Skeletal muscle tissue (tissue), 4 donors: ENCODE results near the gene TNFRSF1A. TPM values are rescaled to one million over a fixed set of nuclear protein-coding genes. Genes with fewer than 3 reads are reported as not detected.
A peak's percentile ranks its signal among the peaks of the same experiment; 100 is the strongest.

ENCODE experiments used
- H3K27ac ChIP-seq: one replicate; pipeline ENCODE4 v1.7.0; 2013; ENCODE audit warnings: mild to moderate bottlenecking, low read depth, low read length, inconsistent platforms
- H3K27me3 ChIP-seq, 3 donors: one replicate each; pipeline ENCODE4 v1.7.0; 2013; ENCODE audit warnings: low read length in 3 of 3; ENCODE audit not compliant: control insufficient read depth in 3 of 3, insufficient read depth in 3 of 3
- H3K36me3 ChIP-seq, 3 donors: one replicate each; pipeline ENCODE4 v1.7.0; 2013; ENCODE audit warnings: low read length in 3 of 3; ENCODE audit not compliant: control insufficient read depth in 3 of 3, insufficient read depth in 3 of 3
- H3K4me1 ChIP-seq, 3 donors: one replicate each; pipeline ENCODE4 v1.7.0; 2013; ENCODE audit warnings: low read length in 3 of 3, mild to moderate bottlenecking in 3 of 3; ENCODE audit not compliant: control insufficient read depth in 3 of 3, insufficient read depth in 3 of 3
- H3K4me3 ChIP-seq, 3 donors: one replicate each; pipeline ENCODE4 v1.7.0; 2013; ENCODE audit warnings: low read length in 3 of 3
- H3K9ac ChIP-seq, 3 donors: one replicate each; pipeline ENCODE4 v1.7.0; 2013; ENCODE audit warnings: low read length in 3 of 3, mild to moderate bottlenecking in 3 of 3, moderate library complexity in 2 of 3, low read depth in 1 of 3
- H3K9me3 ChIP-seq, 3 donors: one replicate each; pipeline ENCODE4 v1.7.0; 2013; ENCODE audit warnings: low read length in 3 of 3; ENCODE audit not compliant: control insufficient read depth in 3 of 3
- total RNA-seq: library from RNA; depleted of rRNA; stranded (reverse); fragments of >200 nt; gene quantifications from one replicate; pipeline ENCODE4 v1.2.3, GENCODE V29; 2014
- donor health status: Osteomylitis.

The TNFRSF1A gene
- total RNA-seq, 1 donor from 2014 or later: 47.5 TPM

- Histone ChIP-seq H3K36me3 (no peaks in the 10 kb centered on the region), H3K4me3 (no peak overlapping the region), H3K27ac (peak overlapping the region; percentile 3), H3K9ac (peak overlapping the region in 2 of 3 donors; percentile 3 to 27), H3K4me1 (peaks cover 13 to 25% (median 16%) of the 10 kb centered on the region in 3 donors), H3K9me3 (no peaks in the 10 kb centered on the region), H3K27me3 (no peaks in the 10 kb centered on the region)
Measured at GRCh38 chr12:6367969-6368892, 26.4 kb upstream of the TNFRSF1A start.

GRCh38 chr12:6367065-6367968 lies 25.4 kb upstream of the TNFRSF1A start:
- Histone ChIP-seq H3K4me1 (peaks cover 13 to 19% (median 16%) of the 10 kb centered on the region in 3 donors), H3K36me3 (no peaks in the 10 kb centered on the region), H3K27ac (no peak overlapping the region), H3K9me3 (no peaks in the 10 kb centered on the region), H3K4me3 (no peak overlapping the region), H3K9ac (no peak overlapping the region), H3K27me3 (no peaks in the 10 kb centered on the region)

GRCh38 chr12:6364044-6364374 lies 22.1 kb upstream of the TNFRSF1A start:
- Histone ChIP-seq H3K4me3 (peak overlapping the region; percentile 71 to 81 (median 71)), H3K9me3 (no peaks in the 10 kb centered on the region), H3K36me3 (no peaks in the 10 kb centered on the region), H3K4me1 (peaks cover 13 to 16% (median 13%) of the 10 kb centered on the region in 3 donors), H3K9ac (peak overlapping the region; percentile 80 to 86 (median 86)), H3K27ac (peak overlapping the region; percentile 80), H3K27me3 (no peaks in the 10 kb centered on the region)

GRCh38 chr12:6363330-6364043 lies 21.6 kb upstream of the TNFRSF1A start:
- H3K9ac ChIP-seq: peak overlapping the region; percentile 80 to 86 (median 86)
- no peaks in the 10 kb centered on the region for H3K9me3 ChIP-seq
- no peaks in the 10 kb centered on the region for H3K27me3 ChIP-seq
- peak overlapping the region; percentile 80 for H3K27ac ChIP-seq
- H3K4me1 ChIP-seq: peaks cover 7 to 10% (median 8%) of the 10 kb centered on the region in 3 donors
- no peaks in the 10 kb centered on the region for H3K36me3 ChIP-seq
- peak overlapping the region; percentile 71 to 81 (median 71) for H3K4me3 ChIP-seq

GRCh38 chr12:6363010-6363329 lies 21.1 kb upstream of the TNFRSF1A start:
- Histone ChIP-seq H3K4me3 (peak overlapping the region in 1 of 3 donors; percentile 35), H3K4me1 (peaks cover 4 to 9% (median 4%) of the 10 kb centered on the region in 3 donors), H3K9me3 (no peaks in the 10 kb centered on the region), H3K27me3 (no peaks in the 10 kb centered on the region), H3K36me3 (no peaks in the 10 kb centered on the region), H3K27ac (no peak overlapping the region), H3K9ac (peak overlapping the region in 1 of 3 donors; percentile 38)

- H3K4me3 ChIP-seq: no peak overlapping the region
- peaks cover under 1 to 9% (median 4%) of the 10 kb centered on the region in 3 donors for H3K4me1 ChIP-seq
- no peak overlapping the region for H3K27ac ChIP-seq
- no peaks in the 10 kb centered on the region for H3K9me3 ChIP-seq
- H3K9ac ChIP-seq: no peak overlapping the region
- H3K27me3 ChIP-seq: no peaks in the 10 kb centered on the region
- no peaks in the 10 kb centered on the region for H3K36me3 ChIP-seq
Measured at GRCh38 chr12:6362403-6362802, 20.5 kb upstream of the TNFRSF1A start.

- H3K4me3 ChIP-seq: no peak overlapping the region
- peaks cover 6 to 14% (median 9%) of the 10 kb centered on the region in 3 donors for H3K4me1 ChIP-seq
- H3K9me3 ChIP-seq: no peaks in the 10 kb centered on the region
- H3K27me3 ChIP-seq: no peaks in the 10 kb centered on the region
- H3K27ac ChIP-seq: no peak overlapping the region
- no peaks in the 10 kb centered on the region for H3K36me3 ChIP-seq
- no peak overlapping the region for H3K9ac ChIP-seq
Measured at GRCh38 chr12:6361834-6362233, 20.0 kb upstream of the TNFRSF1A start.

- no peak overlapping the region for H3K27ac ChIP-seq
- peaks cover 7 to 20% (median 19%) of the 10 kb centered on the region in 3 donors for H3K4me1 ChIP-seq
Measured at GRCh38 chr12:6360578-6361490, 19.0 kb upstream of the TNFRSF1A start.

GRCh38 chr12:6360080-6360571 lies 18.2 kb upstream of the TNFRSF1A start:
- Histone ChIP-seq H3K4me1 (peaks cover 12 to 20% (median 20%) of the 10 kb centered on the region in 3 donors), H3K36me3 (no peaks in the 10 kb centered on the region), H3K27ac (no peak overlapping the region), H3K4me3 (no peak overlapping the region), H3K9me3 (no peaks in the 10 kb centered on the region), H3K9ac (no peak overlapping the region), H3K27me3 (no peaks in the 10 kb centered on the region)

More at GRCh38 chr12:6360578-6361490, 19.0 kb upstream of the TNFRSF1A start:
- H3K4me3 ChIP-seq: no peak overlapping the region
- H3K9ac ChIP-seq: no peak overlapping the region
- no peaks in the 10 kb centered on the region for H3K27me3 ChIP-seq
- H3K9me3 ChIP-seq: no peaks in the 10 kb centered on the region
- no peaks in the 10 kb centered on the region for H3K36me3 ChIP-seq
